ENCODE results near the gene GZF1.

Gene GZF1

DNA sequence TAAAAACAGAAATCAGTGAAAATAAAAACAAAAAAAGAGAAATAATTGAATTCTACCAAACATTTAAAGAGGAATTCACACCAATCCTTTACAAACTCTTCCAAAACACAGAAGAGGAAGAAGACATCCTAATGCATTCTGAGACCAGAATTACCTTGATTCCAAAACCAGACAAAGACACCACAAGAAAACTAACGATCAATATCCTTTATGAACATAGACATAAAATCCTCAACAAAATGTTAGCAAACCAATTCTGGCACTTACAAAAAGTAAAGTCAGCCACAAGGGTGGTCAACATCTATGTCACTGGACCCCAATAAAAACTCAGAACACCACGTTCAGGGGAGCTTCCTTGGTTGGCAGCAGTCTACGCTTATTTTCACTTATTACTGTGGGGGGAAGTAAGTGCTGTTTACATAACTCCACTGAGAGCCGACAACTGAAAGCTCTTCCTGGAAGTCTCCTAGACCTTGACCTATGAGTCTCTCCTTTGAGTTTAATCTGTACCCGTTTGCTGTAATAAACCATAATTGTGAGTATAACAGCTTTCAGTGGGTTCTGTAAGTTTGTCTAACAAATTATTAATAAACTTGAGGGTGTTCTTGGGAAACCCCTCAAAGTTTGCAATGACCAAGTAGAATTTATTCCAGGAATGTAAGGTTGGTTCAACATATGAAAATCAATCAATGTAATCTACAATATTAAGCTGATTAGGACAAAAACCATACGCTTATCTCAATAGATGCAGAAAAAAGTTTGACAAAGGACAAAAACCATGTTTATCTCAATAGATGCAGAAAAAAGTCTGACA is 24.5 kb downstream of the GZF1 start:
- no peaks in the 10 kb centered on the region for H3K9me3 ChIP-seq
- no peak overlapping the region for H3K4me3 ChIP-seq (ENCODE audit: low read depth in 1 of 2, low read length in 1 of 2)
- peaks cover 21% of the 10 kb centered on the region for H3K36me3 ChIP-seq
- TF ChIP-seq CTCF (IDR thresholded peaks at IDR 0.05) = no peak
- peaks cover 0 to 4% of the 10 kb centered on the region in 2 experiments for H3K4me1 ChIP-seq (ENCODE audit: control insufficient read depth in 1 of 2, insufficient read depth in 1 of 2, low read depth in 1 of 2, low read length in 1 of 2)
- no peaks in the 10 kb centered on the region for H3K27me3 ChIP-seq
- peak overlapping the region; percentile 22 for H3K27ac ChIP-seq

DNA sequence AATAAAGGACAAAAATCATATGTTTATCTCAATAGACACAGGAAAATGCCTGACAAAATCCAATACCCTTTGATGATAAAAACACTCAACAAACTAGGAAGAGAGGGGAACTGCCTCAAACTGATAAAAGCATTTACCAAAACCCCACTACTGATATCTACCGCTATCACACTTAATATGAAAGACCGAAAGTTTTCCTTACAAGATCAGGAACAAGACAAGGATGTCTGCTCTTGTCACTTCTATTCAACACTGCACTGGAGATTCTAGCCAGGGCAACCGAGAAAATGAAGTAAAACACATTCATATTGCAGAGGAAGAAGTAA is 25.1 kb downstream of the GZF1 start:
- Histone ChIP-seq H3K4me1 (ENCODE audit: control insufficient read depth in 1 of 2, insufficient read depth in 1 of 2, low read depth in 1 of 2, low read length in 1 of 2) (peaks cover 0 to 4% of the 10 kb centered on the region in 2 experiments), H3K27ac (no peak overlapping the region), H3K4me3 (ENCODE audit: low read depth in 1 of 2, low read length in 1 of 2) (no peak overlapping the region), H3K27me3 (no peaks in the 10 kb centered on the region), H3K9me3 (no peaks in the 10 kb centered on the region), H3K36me3 (peaks cover 27% of the 10 kb centered on the region)
- TF ChIP-seq CTCF (IDR thresholded peaks at IDR 0.05) = no peak

DNA sequence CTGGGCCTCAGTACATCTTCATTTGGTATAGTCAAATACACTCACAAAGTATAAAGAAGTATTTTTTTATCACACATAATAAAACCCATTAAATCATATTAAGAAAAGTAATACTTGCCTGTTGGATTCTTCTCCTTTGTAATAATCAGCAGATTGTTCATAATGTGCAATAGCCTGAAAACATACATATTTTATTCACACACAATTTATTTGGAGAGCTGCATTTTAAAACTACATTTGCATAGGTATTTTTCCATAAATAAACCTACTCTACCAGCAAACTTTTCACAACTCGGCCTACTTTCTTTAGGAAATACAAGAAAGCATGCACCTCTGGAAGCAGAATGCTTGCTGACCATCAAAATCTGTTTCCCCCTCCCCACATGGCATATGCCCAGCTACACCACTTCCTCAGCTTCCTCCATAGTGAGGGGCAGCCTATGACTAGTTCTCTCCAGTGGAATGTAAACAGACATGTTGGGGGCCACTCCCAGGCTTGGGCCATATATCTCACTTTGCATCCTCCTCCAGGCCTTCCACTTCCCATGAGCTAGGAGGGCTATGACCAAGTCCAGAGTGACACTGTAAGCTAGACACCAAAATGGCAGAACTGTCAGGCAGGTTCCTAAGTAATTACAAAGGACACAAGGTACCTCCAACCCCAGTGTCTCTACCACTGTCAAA is 28.3 kb downstream of the GZF1 start:
- H3K27me3 ChIP-seq = no peaks in the 10 kb centered on the region
- H3K36me3 ChIP-seq = peaks cover 48% of the 10 kb centered on the region
- H3K4me1 ChIP-seq (ENCODE audit: control insufficient read depth in 1 of 2, insufficient read depth in 1 of 2, low read depth in 1 of 2, low read length in 1 of 2) = peaks cover 0 to 4% of the 10 kb centered on the region in 2 experiments
- H3K4me3 ChIP-seq (ENCODE audit: low read depth in 1 of 2, low read length in 1 of 2) = no peak overlapping the region
- H3K27ac ChIP-seq = no peak overlapping the region
- no peaks in the 10 kb centered on the region for H3K9me3 ChIP-seq
- no peak for TF ChIP-seq CTCF (IDR thresholded peaks at IDR 0.05)

GRCh38 chr20:23391707-23392310 is 29.8 kb downstream of the GZF1 start:
- Histone ChIP-seq H3K4me3 (ENCODE audit: low read depth in 1 of 2, low read length in 1 of 2) (no peak overlapping the region), H3K9me3 (no peaks in the 10 kb centered on the region)
- TF ChIP-seq CTCF (IDR thresholded peaks at IDR 0.05) = no peak

DNA sequence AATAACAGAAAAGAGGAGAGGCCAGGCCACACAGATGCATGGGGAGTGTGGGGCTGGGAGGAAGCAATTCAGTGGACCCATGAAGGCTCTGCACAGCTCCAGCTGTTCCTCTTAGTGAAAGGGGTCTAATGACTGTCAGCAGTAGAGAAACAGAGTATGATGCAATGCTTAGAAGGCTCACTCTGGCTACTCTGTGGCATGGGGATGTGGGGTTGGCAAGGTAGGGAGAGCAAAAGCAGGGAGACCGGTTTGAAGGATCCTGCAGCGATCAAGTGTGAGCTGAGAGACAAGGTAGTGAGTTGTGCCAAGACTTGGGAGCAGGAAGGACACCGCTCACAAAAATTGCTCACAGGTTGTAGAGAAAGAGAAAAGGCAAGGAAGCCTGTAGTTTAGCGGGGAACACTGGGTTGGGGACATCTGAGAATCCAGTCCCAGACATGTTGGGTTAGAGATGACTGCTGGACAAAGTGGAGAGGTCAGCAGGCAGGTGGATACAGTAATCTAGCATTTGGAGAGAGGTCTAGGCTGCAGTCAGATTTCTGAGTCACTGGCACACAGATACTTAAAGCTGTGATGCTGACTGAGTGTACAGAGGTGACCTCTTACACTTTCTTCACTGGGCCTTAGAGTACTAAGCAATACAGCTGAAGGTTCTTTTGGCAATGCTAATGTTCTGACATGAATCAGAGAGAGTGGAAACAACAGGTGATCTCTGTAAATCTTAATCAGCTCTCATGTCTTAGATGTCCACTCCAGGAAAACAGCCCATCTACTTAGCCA is 32.2 kb downstream of the GZF1 start:
- TF ChIP-seq CTCF (IDR thresholded peaks at IDR 0.05) = no peak
- Histone ChIP-seq H3K36me3 (peaks cover 42% of the 10 kb centered on the region), H3K4me1 (ENCODE audit: control insufficient read depth in 1 of 2, insufficient read depth in 1 of 2, low read depth in 1 of 2, low read length in 1 of 2) (peaks cover 9% of the 10 kb centered on the region in 2 experiments), H3K4me3 (ENCODE audit: low read depth in 1 of 2, low read length in 1 of 2) (no peak overlapping the region), H3K9me3 (no peaks in the 10 kb centered on the region), H3K27ac (no peak overlapping the region), H3K27me3 (no peaks in the 10 kb centered on the region)

More at GRCh38 chr20:23391707-23392310, 29.8 kb downstream of the GZF1 start:
- H3K27ac ChIP-seq = no peak overlapping the region
- H3K36me3 ChIP-seq = peaks cover 49% of the 10 kb centered on the region
- H3K4me1 ChIP-seq (ENCODE audit: control insufficient read depth in 1 of 2, insufficient read depth in 1 of 2, low read depth in 1 of 2, low read length in 1 of 2) = no peaks in the 10 kb centered on the region
- H3K27me3 ChIP-seq = no peaks in the 10 kb centered on the region
